ENCODE results near the gene BOD1. TPM values are rescaled to one million over a fixed set of nuclear protein-coding genes. Genes with fewer than 3 reads are reported as not detected.

The BOD1 gene
- total and polyA plus RNA-seq, 2 of the 8 experiments (the other 6 are each of a cell fraction or from before 2014, with no cell fraction given) = 107 to 149 TPM

DNA sequence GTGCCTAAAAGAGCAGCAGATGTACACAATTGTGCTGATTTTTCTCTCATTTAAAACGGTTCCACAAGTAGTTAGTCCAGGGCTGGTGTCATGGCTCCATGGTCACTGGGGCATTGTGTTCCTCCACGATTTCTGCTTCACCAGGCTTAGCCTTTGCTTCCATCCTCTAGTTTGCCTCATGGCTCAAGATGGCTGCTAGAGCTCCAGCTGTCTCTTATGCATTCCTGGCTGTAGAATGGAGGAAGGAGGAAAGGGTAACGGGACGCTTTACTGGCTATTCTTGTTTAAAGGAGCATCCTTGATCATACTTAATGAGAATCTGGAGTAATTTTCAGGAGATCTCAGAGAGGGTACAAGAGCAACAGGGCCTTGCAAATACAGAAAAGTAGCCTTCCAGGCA lies 47.7 kb downstream of the BOD1 start:
- Histone ChIP-seq H3K56ac (replicated peaks; ENCODE audit: insufficient read length, low read depth, low read length) (no peak overlapping the region), H3K4me2 (ENCODE audit: insufficient read depth in 1 of 2, low read depth in 2 of 2, low read length in 2 of 2) (no peak overlapping the region), H3K27ac (ENCODE audit: low read depth, low read length) (no peak overlapping the region), H3K79me2 (ENCODE audit: control insufficient read depth in 1 of 2, insufficient read depth in 2 of 2, low read length in 2 of 2) (no peaks in the 10 kb centered on the region), H2BK120ac (replicated peaks; ENCODE audit: low read depth, low read length) (no peak overlapping the region), H2BK5ac (ENCODE audit: low read depth, low read length) (no peak overlapping the region), H2BK20ac (ENCODE audit: low read length) (no peak overlapping the region), H3K14ac (ENCODE audit: insufficient read length) (no peak overlapping the region), H3K9me3 (ENCODE audit: insufficient read depth in 2 of 2, low read depth in 1 of 2, low read length in 1 of 2) (peaks cover 0 to 5% of the 10 kb centered on the region in 2 experiments; a peak in 2 of 4 replicates), H2BK15ac (ENCODE audit: low read length) (no peak overlapping the region), H4K5ac (ENCODE audit: insufficient read length, low read depth, low read length) (no peak overlapping the region), H3K79me1 (ENCODE audit: low read depth, low read length) (no peaks in the 10 kb centered on the region), H4K91ac (replicated peaks; ENCODE audit: insufficient read length, low read length) (no peak overlapping the region), H3K27me3 (replicated peaks in 1 of 4; ENCODE audit: control insufficient read depth in 3 of 4, extremely low read depth in 1 of 4, insufficient read depth in 3 of 4, low read length in 3 of 4) (peaks cover 0 to 2% (median 0%) of the 10 kb centered on the region in 4 experiments; a peak in 1 of 7 replicates), H2BK12ac (ENCODE audit: low read depth, low read length) (no peak overlapping the region), H2AFZ (ENCODE audit: low read length) (no peak overlapping the region), H3K23ac (ENCODE audit: insufficient read length) (no peak overlapping the region), H3K18ac (ENCODE audit: extremely low read depth, low read length) (no peak overlapping the region), H4K20me1 (replicated peaks in 1 of 2; ENCODE audit: control insufficient read depth in 1 of 2, insufficient read depth in 2 of 2, low read length in 2 of 2) (no peaks in the 10 kb centered on the region), H3K4me3 (ENCODE audit: extremely low read depth in 1 of 4, insufficient read depth in 2 of 4, low read depth in 3 of 4, low read length in 4 of 4) (no peak overlapping the region), H3K9ac (replicated peaks in 1 of 4; ENCODE audit: extremely low read depth in 1 of 4, low read depth in 3 of 4, low read length in 3 of 4) (no peak overlapping the region), H2AK5ac (ENCODE audit: low read depth, low read length) (no peak overlapping the region), H3K4ac (replicated peaks; ENCODE audit: insufficient read length, low read depth, low read length) (no peak overlapping the region), H3K36me3 (ENCODE audit: control insufficient read depth in 2 of 4, insufficient read depth in 4 of 4, low read length in 3 of 4) (no peaks in the 10 kb centered on the region), H3K4me1 (replicated peaks in 1 of 4; ENCODE audit: control insufficient read depth in 3 of 4, insufficient read depth in 4 of 4, low read length in 3 of 4) (no peaks in the 10 kb centered on the region; a peak in 1 of 7 replicates), H4K8ac (ENCODE audit: extremely low read depth, insufficient read depth, low read length) (no peak overlapping the region), H3K23me2 (ENCODE audit: low read depth, low read length) (no peaks in the 10 kb centered on the region)
- ChIA-PET POLR2A (ENCODE audit: partially characterized antibody) (no interaction called here), CTCF (ENCODE audit: partially characterized antibody) (interaction anchor here (1.0 to 2.1 kb wide), 6 partner anchors 13 to 37 kb away, joined by 3 to 7 read pairs (median 4); no protein-coding TSS in a partner anchor)
- FAIRE-seq (no peak), DNase-seq (ENCODE audit: low read depth in 1 of 2, low spot score in 2 of 2) (no peak)
- TF ChIP-seq BCL11A (IDR thresholded peaks at IDR 0.05; ENCODE audit: low read depth in 2 of 2, low read length in 2 of 2) (no peak), CEBPB (IDR thresholded peaks at IDR 0.05; ENCODE audit: low read depth, low read length) (no peak), KDM1A (IDR thresholded peaks at IDR 0.05; ENCODE audit: borderline replicate concordance, low read length) (peak; percentile 66; the same call in 1 of the 2 replicates)
- 86% methylated on average over 4 of the region's 4 CpGs; no CpG with 5 or more reads in 1 of the 2 experiments for WGBS, 2 experiments (ENCODE audit: extremely low coverage in 1 of 2, insufficient coverage in 1 of 2, insufficient read length in 1 of 2, insufficient replicate concordance in 2 of 2, low coverage in 1 of 2, low lambda C conversion rate in 2 of 2, missing lambda C conversion rate in 1 of 2)

Data from H1 (cell line).